Mesenchymal stem cell (in vitro differentiated cells and primary cell): ENCODE results near the gene VEPH1.

Experiments
- DNase-seq: peaks from one replicate; pipeline ENCODE4 v3.0.0-alpha.2; 2013
- H2AFZ ChIP-seq: one replicate; pipeline ENCODE4 v1.6.1; 2013; ENCODE audit warnings: low read depth, mild to moderate bottlenecking, control low read depth, inconsistent platforms, low read length, moderate library complexity
- H2AK5ac ChIP-seq: 2 replicates; pipeline ENCODE4 v1.6.1; 2013; ENCODE audit warnings: low read length, moderate library complexity, mild to moderate bottlenecking, inconsistent platforms; ENCODE audit not compliant: severe bottlenecking
- H2BK120ac ChIP-seq: one replicate; pipeline ENCODE4 v1.6.1; 2013; ENCODE audit warnings: low read depth, mild to moderate bottlenecking, inconsistent platforms, low read length, moderate library complexity
- H2BK12ac ChIP-seq, 2 experiments: one replicate each; pipeline ENCODE4 v1.6.1; 2013; ENCODE audit warnings: inconsistent platforms in 2 of 2, low read length in 2 of 2, mild to moderate bottlenecking in 2 of 2, moderate library complexity in 2 of 2, control low read depth in 1 of 2
- H2BK15ac ChIP-seq: one replicate; pipeline ENCODE4 v1.6.1; 2013; ENCODE audit warnings: mild to moderate bottlenecking, low read depth, inconsistent platforms; ENCODE audit not compliant: poor library complexity, severe bottlenecking
- H2BK5ac ChIP-seq: 2 replicates; pipeline ENCODE4 v1.6.1; 2013; ENCODE audit warnings: low read depth, mild to moderate bottlenecking, low read length, control low read depth, inconsistent platforms; ENCODE audit not compliant: poor library complexity, severe bottlenecking
- H3K14ac ChIP-seq, 2 experiments: one replicate each; pipeline ENCODE4 v1.6.1; 2013; ENCODE audit warnings: inconsistent platforms in 2 of 2, low read length in 2 of 2, control low read depth in 1 of 2, mild to moderate bottlenecking in 1 of 2, moderate library complexity in 1 of 2
- H3K18ac ChIP-seq, 2 experiments: one replicate each; pipeline ENCODE4 v1.6.1; 2013; ENCODE audit warnings: inconsistent platforms in 2 of 2, low read length in 2 of 2, control low read depth in 1 of 2, low read depth in 1 of 2, mild to moderate bottlenecking in 1 of 2
- H3K23ac ChIP-seq, 2 experiments: one replicate each; pipeline ENCODE4 v1.6.1; 2013; ENCODE audit warnings: inconsistent platforms in 2 of 2, low read length in 2 of 2, mild to moderate bottlenecking in 2 of 2, moderate library complexity in 2 of 2, control low read depth in 1 of 2
- H3K27ac ChIP-seq: 2 replicates; pipeline ENCODE4 v1.5.1; 2013; ENCODE audit warnings: mild to moderate bottlenecking, moderate library complexity, low read length, control low read depth, inconsistent platforms; ENCODE audit not compliant: poor library complexity, severe bottlenecking
- H3K27me3 ChIP-seq, 2 experiments: 2 replicates each; pipeline versions ENCODE4 v1.6.1 to v1.7.0; 2013; ENCODE audit warnings: low read length in 2 of 2, mild to moderate bottlenecking in 2 of 2, moderate library complexity in 2 of 2, control low read depth in 1 of 2, inconsistent platforms in 1 of 2; ENCODE audit not compliant: control insufficient read depth in 1 of 2, insufficient read depth in 1 of 2
- H3K36me3 ChIP-seq, 2 experiments: 2 replicates each; pipeline versions ENCODE4 v1.6.1 to v1.7.0; 2013; ENCODE audit warnings: low read length in 2 of 2, control low read depth in 1 of 2, inconsistent platforms in 1 of 2, low read depth in 1 of 2, mild to moderate bottlenecking in 1 of 2; ENCODE audit not compliant: insufficient read depth in 2 of 2, control insufficient read depth in 1 of 2
- H3K4ac ChIP-seq, 2 experiments: one replicate each; pipeline ENCODE4 v1.6.1; 2013; ENCODE audit warnings: inconsistent platforms in 2 of 2, low read length in 2 of 2, mild to moderate bottlenecking in 2 of 2, moderate library complexity in 2 of 2, control low read depth in 1 of 2, low read depth in 1 of 2
- H3K4me1 ChIP-seq: 2 replicates; pipeline ENCODE4 v1.6.1; 2013; ENCODE audit warnings: low read depth, low read length, control low read depth; ENCODE audit not compliant: control insufficient read depth, insufficient read depth
- H3K4me2 ChIP-seq: 2 replicates; pipeline ENCODE4 v1.6.1; 2013; ENCODE audit warnings: low read length, mild to moderate bottlenecking, inconsistent platforms; ENCODE audit not compliant: poor library complexity, severe bottlenecking
- H3K4me3 ChIP-seq, 2 experiments: 2 replicates each; pipeline versions ENCODE4 v1.5.1 to v1.7.0; 2013; ENCODE audit warnings: low read length in 2 of 2, mild to moderate bottlenecking in 2 of 2, control low read depth in 1 of 2, low read depth in 1 of 2; ENCODE audit not compliant: insufficient read depth in 1 of 2
- H3K79me1 ChIP-seq: replicated peaks from 2 replicates; pipeline ENCODE4 v1.6.1; 2013; ENCODE audit warnings: mild to moderate bottlenecking, control low read depth, low read length, inconsistent platforms; ENCODE audit not compliant: poor library complexity, severe bottlenecking
- H3K9ac ChIP-seq: 2 replicates; pipeline ENCODE4 v1.7.0; 2013; ENCODE audit warnings: mild to moderate bottlenecking, low read length, moderate library complexity
- H3K9me3 ChIP-seq: 2 replicates; pipeline ENCODE4 v1.7.0; 2013; ENCODE audit warnings: mild to moderate bottlenecking, low read length; ENCODE audit not compliant: control insufficient read depth
- H4K8ac ChIP-seq: one replicate; pipeline ENCODE4 v1.6.1; 2013; ENCODE audit warnings: inconsistent platforms, mild to moderate bottlenecking, low read length, moderate library complexity
- H4K91ac ChIP-seq: one replicate; pipeline ENCODE4 v1.6.1; 2013; ENCODE audit warnings: mild to moderate bottlenecking, low read length, inconsistent platforms
- WGBS: methylation state at CpG from one replicate; pipeline ENCODE4 v1.1.7; 2013; ENCODE audit warnings: mixed read lengths; 5-methylcytosine and 5-hydroxymethylcytosine counted together

Gene VEPH1

GRCh38 chr3:157268026-157268425 is 235.2 kb downstream of the VEPH1 start:
- no peak overlapping the region for H2AK5ac ChIP-seq
- H3K9ac ChIP-seq, result no peak overlapping the region
- no peak overlapping the region for H2AFZ ChIP-seq
- no peaks in the 10 kb centered on the region for H3K27me3 ChIP-seq
- H2BK5ac ChIP-seq, result no peak overlapping the region
- H3K23ac ChIP-seq, result no peak overlapping the region
- H3K36me3 ChIP-seq, result no peaks in the 10 kb centered on the region
- H3K18ac ChIP-seq, result no peak overlapping the region
- H3K9me3 ChIP-seq, result no peaks in the 10 kb centered on the region
- WGBS, result 88% methylated on average over 2 of the region's 2 CpGs
- H3K27ac ChIP-seq, result no peak overlapping the region
- H4K91ac ChIP-seq, result no peak overlapping the region
- no peaks in the 10 kb centered on the region for H3K4me1 ChIP-seq
- no peak for DNase-seq
- H3K4me3 ChIP-seq, result no peak overlapping the region
- no peaks in the 10 kb centered on the region for H3K79me1 ChIP-seq
- no peak overlapping the region for H3K14ac ChIP-seq
- no peak overlapping the region for H2BK12ac ChIP-seq
- no peak overlapping the region for H3K4me2 ChIP-seq
- no peak overlapping the region for H2BK120ac ChIP-seq
- no peak overlapping the region for H2BK15ac ChIP-seq
- H3K4ac ChIP-seq, result no peak overlapping the region
- no peak overlapping the region for H4K8ac ChIP-seq

GRCh38 chr3:157265931-157266330 is 237.3 kb downstream of the VEPH1 start:
- no peaks in the 10 kb centered on the region for H3K4me1 ChIP-seq
- no peak overlapping the region for H2BK5ac ChIP-seq
- WGBS, result 96% methylated on average over 1 of the region's 1 CpG
- no peak overlapping the region for H2AFZ ChIP-seq
- no peak overlapping the region for H4K8ac ChIP-seq
- no peak overlapping the region for H3K14ac ChIP-seq
- no peak overlapping the region for H4K91ac ChIP-seq
- H2BK120ac ChIP-seq, result no peak overlapping the region
- no peaks in the 10 kb centered on the region for H3K9me3 ChIP-seq
- no peak overlapping the region for H3K4me2 ChIP-seq
- H3K27ac ChIP-seq, result no peak overlapping the region
- H3K23ac ChIP-seq, result no peak overlapping the region
- H3K27me3 ChIP-seq, result no peaks in the 10 kb centered on the region
- H3K36me3 ChIP-seq, result no peaks in the 10 kb centered on the region
- H3K18ac ChIP-seq, result no peak overlapping the region
- H3K4ac ChIP-seq, result no peak overlapping the region
- H3K4me3 ChIP-seq, result no peak overlapping the region
- no peak overlapping the region for H3K9ac ChIP-seq
- H3K79me1 ChIP-seq, result no peaks in the 10 kb centered on the region
- no peak for DNase-seq
- H2BK15ac ChIP-seq, result no peak overlapping the region
- H2AK5ac ChIP-seq, result no peak overlapping the region
- no peak overlapping the region for H2BK12ac ChIP-seq

- H3K27ac ChIP-seq, result no peak overlapping the region
- H2AK5ac ChIP-seq, result no peak overlapping the region
- no peak overlapping the region for H3K18ac ChIP-seq
- no peak for DNase-seq
- H3K36me3 ChIP-seq, result no peaks in the 10 kb centered on the region
- H3K14ac ChIP-seq, result no peak overlapping the region
- no peak overlapping the region for H2BK5ac ChIP-seq
- no peaks in the 10 kb centered on the region for H3K27me3 ChIP-seq
- no peak overlapping the region for H3K4me2 ChIP-seq
- WGBS, result no CpG with 5 or more reads among the region's 1 CpG
- H3K4ac ChIP-seq, result no peak overlapping the region
- no peak overlapping the region for H4K8ac ChIP-seq
- no peak overlapping the region for H3K23ac ChIP-seq
- no peaks in the 10 kb centered on the region for H3K79me1 ChIP-seq
- no peak overlapping the region for H4K91ac ChIP-seq
- no peak overlapping the region for H3K9ac ChIP-seq
- no peak overlapping the region for H2BK15ac ChIP-seq
- H3K9me3 ChIP-seq, result no peaks in the 10 kb centered on the region
- no peaks in the 10 kb centered on the region for H3K4me1 ChIP-seq
- no peak overlapping the region for H2BK120ac ChIP-seq
- H2BK12ac ChIP-seq, result no peak overlapping the region
- H2AFZ ChIP-seq, result no peak overlapping the region
- H3K4me3 ChIP-seq, result no peak overlapping the region
These were observed 240.2 kb downstream of the VEPH1 start for GRCh38 chr3:157263027-157263426.

GRCh38 chr3:157261000-157261399 is 242.2 kb downstream of the VEPH1 start:
- no peak overlapping the region for H3K27ac ChIP-seq
- H4K8ac ChIP-seq, result no peak overlapping the region
- no peak overlapping the region for H2BK120ac ChIP-seq
- H3K4me3 ChIP-seq, result no peak overlapping the region
- H3K4me2 ChIP-seq, result no peak overlapping the region
- H3K36me3 ChIP-seq, result peaks cover 0 to 2% of the 10 kb centered on the region in 2 experiments
- H2BK5ac ChIP-seq, result no peak overlapping the region
- no peaks in the 10 kb centered on the region for H3K9me3 ChIP-seq
- no peak overlapping the region for H2BK15ac ChIP-seq
- H3K9ac ChIP-seq, result no peak overlapping the region
- H3K4me1 ChIP-seq, result no peaks in the 10 kb centered on the region
- DNase-seq, result no peak
- no peaks in the 10 kb centered on the region for H3K27me3 ChIP-seq
- H3K18ac ChIP-seq, result no peak overlapping the region
- no peak overlapping the region for H3K14ac ChIP-seq
- H4K91ac ChIP-seq, result no peak overlapping the region
- H2AK5ac ChIP-seq, result no peak overlapping the region
- H2BK12ac ChIP-seq, result no peak overlapping the region
- WGBS, result 89% methylated on average over 5 of the region's 6 CpGs
- H2AFZ ChIP-seq, result no peak overlapping the region
- H3K23ac ChIP-seq, result no peak overlapping the region
- no peaks in the 10 kb centered on the region for H3K79me1 ChIP-seq
- H3K4ac ChIP-seq, result no peak overlapping the region
